ENCODE data around the gene PSME3. TPM values are rescaled to one million over a fixed set of nuclear protein-coding genes. Genes with fewer than 3 reads are reported as not detected.

PSME3 gene
- total RNA-seq, 1 experiment from 2014 or later, result 115 TPM

GRCh38 chr17:42877037-42877436 is 43.8 kb downstream of the PSME3 start:
- no peaks in the 10 kb centered on the region for H3K9me2 ChIP-seq (ENCODE audit: insufficient read depth)
- no peaks in the 10 kb centered on the region for H3F3A ChIP-seq (ENCODE audit: insufficient read depth, low read depth)
- H3K36me3 ChIP-seq (ENCODE audit: low read depth), result no peaks in the 10 kb centered on the region
- H3K4me3 ChIP-seq, result no peak overlapping the region
- H3K9me3 ChIP-seq (ENCODE audit: insufficient read depth, low read depth), result no peaks in the 10 kb centered on the region
- peaks cover 45% of the 10 kb centered on the region for H3K27me3 ChIP-seq (ENCODE audit: insufficient read depth, low read depth)
- H4K20me1 ChIP-seq (ENCODE audit: insufficient read depth), result no peaks in the 10 kb centered on the region
- no peaks in the 10 kb centered on the region for H3K79me2 ChIP-seq (ENCODE audit: low read depth)
- ChIA-PET POLR2A (ENCODE audit: unreplicated experiment) (no interaction called here), CTCF (no interaction called here)
- H3K27ac ChIP-seq, result no peak overlapping the region
- DNase-seq, result no peak
- H3K4me1 ChIP-seq (replicated peaks; ENCODE audit: insufficient read depth), result peaks cover 6% of the 10 kb centered on the region; the same call in 1 of the 2 replicates
- intact Hi-C loops (cut with micrococcal nuclease; ENCODE audit: unreplicated experiment), result no loop called here
- H2AFZ ChIP-seq, result no peak overlapping the region
- BruUV-seq (replicated peaks), result no TSS peak
- no peak overlapping the region for H3K4me2 ChIP-seq
- no peak for TF ChIP-seq EZH2 (IDR thresholded peaks at IDR 0.05; ENCODE audit: low read depth)
- no peak for TF ChIP-seq CTCF (conservative IDR thresholded peaks at IDR 0.05)

- H3K27ac ChIP-seq, result no peak overlapping the region
- H3K4me1 ChIP-seq (replicated peaks; ENCODE audit: insufficient read depth), result peaks cover 6% of the 10 kb centered on the region; the same call in 1 of the 2 replicates
- no peak overlapping the region for H2AFZ ChIP-seq
- no peak overlapping the region for H3K4me3 ChIP-seq
- no TSS peak for BruUV-seq (replicated peaks)
- no peaks in the 10 kb centered on the region for H4K20me1 ChIP-seq (ENCODE audit: insufficient read depth)
- no peaks in the 10 kb centered on the region for H3K36me3 ChIP-seq (ENCODE audit: low read depth)
- no peaks in the 10 kb centered on the region for H3K9me3 ChIP-seq (ENCODE audit: insufficient read depth, low read depth)
- TF ChIP-seq CTCF (conservative IDR thresholded peaks at IDR 0.05) (no peak), EZH2 (IDR thresholded peaks at IDR 0.05; ENCODE audit: low read depth) (no peak)
- intact Hi-C loops (cut with micrococcal nuclease; ENCODE audit: unreplicated experiment), result no loop called here
- H3F3A ChIP-seq (ENCODE audit: insufficient read depth, low read depth), result no peaks in the 10 kb centered on the region
- H3K79me2 ChIP-seq (ENCODE audit: low read depth), result no peaks in the 10 kb centered on the region
- CTCF ChIA-PET, result no interaction called here
- H3K9me2 ChIP-seq (ENCODE audit: insufficient read depth), result no peaks in the 10 kb centered on the region
- peaks cover 36% of the 10 kb centered on the region for H3K27me3 ChIP-seq (ENCODE audit: insufficient read depth, low read depth)
- peak overlapping the region; percentile 43; the same call in 1 of the 2 replicates for H3K4me2 ChIP-seq
- peak; percentile 63 to 67 for DNase-seq
- POLR2A ChIA-PET (ENCODE audit: unreplicated experiment), result interaction anchor here (0.6 kb wide), 1 partner anchor 51 kb away, joined by 14 read pairs; no protein-coding TSS in a partner anchor
Observed at GRCh38 chr17:42878123-42878880, 45.1 kb downstream of the PSME3 start.

GRCh38 chr17:42878924-42879595 is 45.9 kb downstream of the PSME3 start:
- TF ChIP-seq EZH2 (IDR thresholded peaks at IDR 0.05; ENCODE audit: low read depth), result no peak
- TF ChIP-seq CTCF (conservative IDR thresholded peaks at IDR 0.05), result no peak
- Histone ChIP-seq H3F3A (ENCODE audit: insufficient read depth, low read depth) (no peaks in the 10 kb centered on the region), H3K36me3 (ENCODE audit: low read depth) (no peaks in the 10 kb centered on the region), H3K4me1 (replicated peaks; ENCODE audit: insufficient read depth) (peaks cover 6% of the 10 kb centered on the region; the same call in 1 of the 2 replicates), H3K4me3 (no peak overlapping the region), H3K9me2 (ENCODE audit: insufficient read depth) (no peaks in the 10 kb centered on the region), H3K27me3 (ENCODE audit: insufficient read depth, low read depth) (peaks cover 36% of the 10 kb centered on the region), H3K9me3 (ENCODE audit: insufficient read depth, low read depth) (no peaks in the 10 kb centered on the region), H3K27ac (no peak overlapping the region), H4K20me1 (ENCODE audit: insufficient read depth) (no peaks in the 10 kb centered on the region), H2AFZ (no peak overlapping the region), H3K4me2 (no peak overlapping the region), H3K79me2 (ENCODE audit: low read depth) (no peaks in the 10 kb centered on the region)
- CTCF ChIA-PET, result no interaction called here
- BruUV-seq (replicated peaks), result no TSS peak
- intact Hi-C loops (cut with micrococcal nuclease; ENCODE audit: unreplicated experiment), result no loop called here
- no peak for DNase-seq
- POLR2A ChIA-PET (ENCODE audit: unreplicated experiment), result no interaction called here

Data from PC-9 (cell line).